ENCODE data around the gene PAK6. TPM values are rescaled to one million over a fixed set of nuclear protein-coding genes. Genes with fewer than 3 reads are reported as not detected.
A peak's percentile ranks its signal among the peaks of the same experiment; 100 is the strongest.

PAK6 gene
- polyA plus RNA-seq, 1 experiment: not detected

GRCh38 chr15:40250771-40251483 is 12.1 kb downstream of the PAK6 start:
- H3K27ac ChIP-seq (ENCODE audit: low read depth, low read length): no peak overlapping the region
- peaks cover 67% of the 10 kb centered on the region for H3K27me3 ChIP-seq (ENCODE audit: control insufficient read depth, insufficient read depth, low read length)
- ChIA-PET POLR2A (no interaction called here), CTCF (interaction anchor here (2.3 to 3.1 kb wide), 2 partner anchors 24 to 34 kb away, joined by 6 to 16 read pairs; no protein-coding TSS in a partner anchor)
- no peak for TF ChIP-seq CTCF (IDR thresholded peaks at IDR 0.05; ENCODE audit: low read depth, low read length)
- no peaks in the 10 kb centered on the region for H3K9me3 ChIP-seq (ENCODE audit: control insufficient read depth, insufficient read depth, low read length)
- H3K4me3 ChIP-seq (ENCODE audit: low read depth, low read length): no peak overlapping the region
- DNase-seq (ENCODE audit: low read depth, low spot score): no peak

DNA sequence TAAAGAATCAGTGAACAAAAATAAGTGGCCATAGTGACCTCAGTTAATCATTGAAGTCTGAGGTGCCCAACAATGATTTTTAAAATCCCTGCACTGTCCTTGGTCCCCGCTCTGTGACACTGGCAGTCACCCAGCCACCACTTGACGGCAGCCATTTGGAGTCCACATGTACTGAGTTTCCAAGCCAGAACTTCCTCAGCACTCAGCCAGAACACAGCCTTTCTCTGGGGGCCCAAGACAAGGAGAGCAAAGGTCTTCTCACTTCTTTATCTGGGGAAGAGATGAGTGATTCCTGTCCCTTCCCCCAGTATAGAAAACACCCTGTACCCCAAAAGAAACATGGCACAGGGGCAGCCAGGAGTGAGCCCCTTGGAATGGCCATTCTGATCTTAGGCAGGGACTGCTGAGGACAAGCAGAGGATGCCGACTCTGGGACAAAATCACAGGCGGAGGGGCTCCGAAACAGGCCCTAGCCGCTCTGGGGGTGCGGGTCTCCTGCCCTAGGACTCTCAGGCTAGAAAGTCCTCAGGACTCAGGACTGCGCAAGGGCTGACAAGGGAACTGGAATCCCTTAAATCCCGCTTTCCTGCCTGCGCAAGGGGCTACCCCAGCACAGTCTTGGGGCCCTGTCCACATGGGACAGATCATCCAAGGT is 12.8 kb downstream of the PAK6 start:
- no peak for DNase-seq (ENCODE audit: low read depth, low spot score)
- ChIA-PET CTCF (no interaction called here), POLR2A (no interaction called here)
- H3K27ac ChIP-seq (ENCODE audit: low read depth, low read length): no peak overlapping the region
- H3K9me3 ChIP-seq (ENCODE audit: control insufficient read depth, insufficient read depth, low read length): no peaks in the 10 kb centered on the region
- H3K27me3 ChIP-seq (ENCODE audit: control insufficient read depth, insufficient read depth, low read length): peaks cover 65% of the 10 kb centered on the region
- no peak overlapping the region for H3K4me3 ChIP-seq (ENCODE audit: low read depth, low read length)
- TF ChIP-seq CTCF (IDR thresholded peaks at IDR 0.05; ENCODE audit: low read depth, low read length): no peak

- no peaks in the 10 kb centered on the region for H3K9me3 ChIP-seq (ENCODE audit: control insufficient read depth, insufficient read depth, low read length)
- DNase-seq (ENCODE audit: low read depth, low spot score): no peak
- CTCF ChIA-PET: no interaction called here
- no peak overlapping the region for H3K4me3 ChIP-seq (ENCODE audit: low read depth, low read length)
- H3K27me3 ChIP-seq (ENCODE audit: control insufficient read depth, insufficient read depth, low read length): peaks cover 61% of the 10 kb centered on the region
- no peak for TF ChIP-seq CTCF (IDR thresholded peaks at IDR 0.05; ENCODE audit: low read depth, low read length)
- no peak overlapping the region for H3K27ac ChIP-seq (ENCODE audit: low read depth, low read length)
- POLR2A ChIA-PET: no interaction called here
Measured at GRCh38 chr15:40252141-40252437, 13.2 kb downstream of the PAK6 start.

GRCh38 chr15:40252438-40253166 is 13.7 kb downstream of the PAK6 start:
- ChIA-PET POLR2A (no interaction called here), CTCF (interaction anchor here (0.6 kb wide), 1 partner anchor 22 kb away, joined by 3 read pairs; no protein-coding TSS in a partner anchor)
- no peak for TF ChIP-seq CTCF (IDR thresholded peaks at IDR 0.05; ENCODE audit: low read depth, low read length)
- H3K4me3 ChIP-seq (ENCODE audit: low read depth, low read length): peak overlapping the region; percentile 47
- no peak for DNase-seq (ENCODE audit: low read depth, low spot score)
- H3K27me3 ChIP-seq (ENCODE audit: control insufficient read depth, insufficient read depth, low read length): peaks cover 56% of the 10 kb centered on the region
- no peak overlapping the region for H3K27ac ChIP-seq (ENCODE audit: low read depth, low read length)
- no peaks in the 10 kb centered on the region for H3K9me3 ChIP-seq (ENCODE audit: control insufficient read depth, insufficient read depth, low read length)
